Common myeloid progenitor, CD34-positive (primary cell): ENCODE measurements around the gene OPN1SW.

ENCODE experiments used
- CTCF ChIA-PET: fragments of 350-600 bp; sonication (Branson Sonifier 250); formaldehyde crosslinking; loops from one replicate; lab custom pipeline; 2021; ENCODE audit warnings: antibody characterized with exemption; lab: Charles Lee
- POLR2A ChIA-PET: fragments of 350-600 bp; sonication (Branson Sonifier 250); formaldehyde crosslinking; loops from one replicate; lab custom pipeline; 2021; ENCODE audit warnings: antibody characterized with exemption; lab: Charles Lee
- DNase-seq, 3 donors: peaks; one replicate each; pipeline versions ENCODE4 v3.0.0 to v3.0.0-alpha.2; 2013
- H3K27ac ChIP-seq, 2 experiments: 1 replicate in 1 of 2; 2 replicates in 1 of 2; pipeline ENCODE4 v1.7.0; 2013; ENCODE audit warnings: inconsistent platforms in 2 of 2, low read length in 2 of 2, mild to moderate bottlenecking in 2 of 2, low read depth in 1 of 2, moderate library complexity in 1 of 2; ENCODE audit not compliant: severe bottlenecking in 2 of 2, insufficient read depth in 1 of 2, poor library complexity in 1 of 2
- H3K27me3 ChIP-seq, 5 experiments: replicated peaks in 2 of 5; 1 replicate in 3 of 5; 2 replicates in 2 of 5; pipeline versions ENCODE4 v1.6.1 to v1.7.0; 2013; ENCODE audit warnings: low read length in 4 of 5, mild to moderate bottlenecking in 2 of 5, moderate library complexity in 2 of 5, inconsistent platforms in 1 of 5; ENCODE audit not compliant: insufficient read depth in 5 of 5, control insufficient read depth in 4 of 5
- H3K36me3 ChIP-seq, 4 experiments: 1 replicate in 2 of 4; 2 replicates in 2 of 4; pipeline versions ENCODE4 v1.6.1 to v1.7.0; 2013; ENCODE audit warnings: low read length in 3 of 4, control low read depth in 1 of 4, mild to moderate bottlenecking in 1 of 4; ENCODE audit not compliant: control insufficient read depth in 4 of 4, insufficient read depth in 4 of 4
- H3K4me1 ChIP-seq, 4 experiments: 1 replicate in 3 of 4; 2 replicates in 1 of 4; pipeline versions ENCODE4 v1.6.1 to v1.7.1; 2013; ENCODE audit warnings: low read length in 3 of 4, mild to moderate bottlenecking in 3 of 4, control low read depth in 1 of 4, inconsistent platforms in 1 of 4, moderate library complexity in 1 of 4; ENCODE audit not compliant: control insufficient read depth in 4 of 4, insufficient read depth in 4 of 4; ENCODE audit errors: control extremely low read depth in 1 of 4
- H3K4me3 ChIP-seq, 7 experiments: 1 replicate in 4 of 7; 2 replicates in 3 of 7; pipeline versions ENCODE4 v1.5.1 to v1.7.0; 2013; ENCODE audit warnings: mild to moderate bottlenecking in 7 of 7, low read length in 6 of 7, moderate library complexity in 6 of 7, inconsistent platforms in 2 of 7, low read depth in 2 of 7, control low read depth in 1 of 7; ENCODE audit not compliant: insufficient read depth in 4 of 7, control insufficient read depth in 1 of 7; ENCODE audit errors: extremely low read depth in 1 of 7
- H3K9me3 ChIP-seq, 5 experiments: 1 replicate in 4 of 5; 2 replicates in 1 of 5; pipeline versions ENCODE4 v1.6.1 to v1.7.1; 2013; ENCODE audit warnings: low read length in 4 of 5, mild to moderate bottlenecking in 2 of 5, inconsistent platforms in 1 of 5, low read depth in 1 of 5, moderate library complexity in 1 of 5; ENCODE audit not compliant: control insufficient read depth in 4 of 5, insufficient read depth in 2 of 5; ENCODE audit errors: control extremely low read depth in 1 of 5
- WGBS: methylation state at CpG from one replicate; pipeline ENCODE4 v1.1.5; 2013; ENCODE audit not compliant: insufficient coverage; 5-methylcytosine and 5-hydroxymethylcytosine counted together

The OPN1SW gene

GRCh38 chr7:128763541-128763940 is 12.1 kb downstream of the OPN1SW start:
- Histone ChIP-seq H3K4me3 (no peak overlapping the region), H3K27ac (no peak overlapping the region), H3K36me3 (peaks cover 12 to 59% (median 35%) of the 10 kb centered on the region in 4 experiments), H3K4me1 (no peaks in the 10 kb centered on the region), H3K9me3 (no peaks in the 10 kb centered on the region), H3K27me3 (no peaks in the 10 kb centered on the region)
- CTCF ChIA-PET: interaction anchor here (0.6 kb wide), 1 partner anchor 649 kb away, joined by 6 read pairs; no protein-coding TSS in a partner anchor
- no peak for DNase-seq
- no CpG with 5 or more reads among the region's 3 CpGs for WGBS
- POLR2A ChIA-PET: no interaction called here

DNA sequence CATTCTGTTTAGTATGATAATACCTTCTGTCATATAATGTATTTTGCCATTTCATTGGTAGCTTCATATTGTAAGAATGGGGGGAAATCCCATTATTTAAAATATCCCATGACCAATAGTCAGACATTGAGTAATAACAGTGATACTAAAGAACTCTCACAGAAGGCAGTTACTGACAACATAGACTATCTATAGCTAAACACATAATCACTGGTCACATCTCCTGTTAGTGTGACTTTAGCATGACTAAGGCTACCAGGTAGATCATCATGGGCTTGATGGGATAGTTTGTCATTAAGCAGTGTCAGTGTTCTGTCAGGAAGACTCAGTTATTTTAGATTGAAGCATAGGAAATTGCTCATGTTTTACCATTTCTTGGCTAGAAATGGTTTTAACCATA is 16.4 kb downstream of the OPN1SW start:
- peaks cover 4 to 59% (median 40%) of the 10 kb centered on the region in 4 experiments for H3K36me3 ChIP-seq
- no peak overlapping the region for H3K4me3 ChIP-seq
- no peak for DNase-seq
- no peak overlapping the region for H3K27ac ChIP-seq
- no peaks in the 10 kb centered on the region for H3K9me3 ChIP-seq
- ChIA-PET CTCF (no interaction called here), POLR2A (no interaction called here)
- no peaks in the 10 kb centered on the region for H3K27me3 ChIP-seq
- H3K4me1 ChIP-seq: no peaks in the 10 kb centered on the region

DNA sequence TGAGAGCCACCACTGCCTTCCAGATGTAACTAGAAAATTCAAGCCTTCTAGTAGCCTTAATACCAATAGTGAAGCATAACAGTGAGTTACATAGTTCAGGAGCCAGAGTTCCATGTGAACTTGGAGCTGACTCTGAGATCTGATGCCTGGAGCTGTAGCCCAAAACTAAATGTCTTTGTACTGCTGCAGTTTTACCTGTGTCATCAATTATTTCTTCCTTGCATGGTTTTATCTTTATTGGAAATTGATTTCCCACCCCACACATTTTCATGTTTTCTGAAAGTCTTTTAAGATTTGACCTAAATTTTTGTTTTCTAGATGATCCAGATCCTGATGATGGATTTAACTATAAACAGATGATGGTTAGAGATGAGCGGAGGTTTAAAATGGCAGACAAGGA is 17.0 kb downstream of the OPN1SW start:
- no peak overlapping the region for H3K27ac ChIP-seq
- H3K27me3 ChIP-seq: no peaks in the 10 kb centered on the region
- 89% methylated on average over 1 of the region's 1 CpG for WGBS
- H3K9me3 ChIP-seq: no peaks in the 10 kb centered on the region
- H3K4me3 ChIP-seq: no peak overlapping the region
- ChIA-PET CTCF (interaction anchor here (0.9 kb wide), 1 partner anchor 17 kb away, joined by 3 read pairs; no protein-coding TSS in a partner anchor), POLR2A (interaction anchor here (0.7 kb wide), 1 partner anchor 40 kb away, joined by 3 read pairs; no protein-coding TSS in a partner anchor)
- H3K4me1 ChIP-seq: no peaks in the 10 kb centered on the region
- peaks cover 4 to 64% (median 41%) of the 10 kb centered on the region in 4 experiments for H3K36me3 ChIP-seq
- no peak for DNase-seq

GRCh38 chr7:128757203-128757602 is 18.4 kb downstream of the OPN1SW start:
- no CpG with 5 or more reads among the region's 2 CpGs for WGBS
- H3K27ac ChIP-seq: no peak overlapping the region

GRCh38 chr7:128755819-128756476 is 19.6 kb downstream of the OPN1SW start:
- Histone ChIP-seq H3K9me3 (no peaks in the 10 kb centered on the region), H3K27ac (no peak overlapping the region), H3K36me3 (peaks cover 2 to 63% (median 37%) of the 10 kb centered on the region in 4 experiments), H3K4me3 (no peak overlapping the region), H3K4me1 (no peaks in the 10 kb centered on the region), H3K27me3 (no peaks in the 10 kb centered on the region)
- 98% methylated on average over 4 of the region's 5 CpGs for WGBS
- ChIA-PET POLR2A (interaction anchor here (0.6 kb wide), 1 partner anchor 198 kb away, joined by 3 read pairs; no protein-coding TSS in a partner anchor), CTCF (interaction anchor here (1.7 to 2.6 kb wide), 2 partner anchors 13 to 14 kb away, joined by 5 to 11 read pairs; no protein-coding TSS in a partner anchor)
- no peak for DNase-seq

More at GRCh38 chr7:128757203-128757602, 18.4 kb downstream of the OPN1SW start:
- ChIA-PET POLR2A (interaction anchor here (0.6 kb wide), 1 partner anchor 25 kb away, joined by 3 read pairs; no protein-coding TSS in a partner anchor), CTCF (interaction anchor here (2.6 kb wide), 1 partner anchor 13 kb away, joined by 11 read pairs; no protein-coding TSS in a partner anchor)
- Histone ChIP-seq H3K4me3 (no peak overlapping the region), H3K9me3 (no peaks in the 10 kb centered on the region), H3K36me3 (peaks cover 1 to 68% (median 42%) of the 10 kb centered on the region in 4 experiments), H3K4me1 (no peaks in the 10 kb centered on the region), H3K27me3 (no peaks in the 10 kb centered on the region)
- DNase-seq: no peak

- H3K27me3 ChIP-seq: no peaks in the 10 kb centered on the region
- H3K27ac ChIP-seq: no peak overlapping the region
- CTCF ChIA-PET: interaction anchor here (1.7 to 2.6 kb wide), 2 partner anchors 13 to 15 kb away, joined by 5 to 11 read pairs; no protein-coding TSS in a partner anchor
- H3K9me3 ChIP-seq: no peaks in the 10 kb centered on the region
- WGBS: 100% methylated on average over 1 of the region's 2 CpGs
- no peak overlapping the region for H3K4me3 ChIP-seq
- no peak for DNase-seq
- H3K36me3 ChIP-seq: peaks cover 5 to 64% (median 37%) of the 10 kb centered on the region in 4 experiments
- POLR2A ChIA-PET: no interaction called here
- H3K4me1 ChIP-seq: no peaks in the 10 kb centered on the region
Measured at GRCh38 chr7:128755075-128755818, 20.3 kb downstream of the OPN1SW start.
